NCI-H146 treated with DMSO at 0.1 percent for 48 hours (cell line): ENCODE measurements around the gene EXT2.

Source experiments
- DNase-seq: peaks from one replicate; lab custom pipeline; 2025; ENCODE audit not compliant: unreplicated experiment; lab: John Stamatoyannopoulos, UW

EXT2 gene

GRCh38 chr11:44083906-44084305 lies 11.6 kb upstream of the EXT2 start:
- DNase-seq, result no peak

- DNase-seq, result no peak
Observed at GRCh38 chr11:44085330-44085729, 10.1 kb upstream of the EXT2 start.

- DNase-seq, result no peak
Observed at GRCh38 chr11:44088377-44088776, 7.1 kb upstream of the EXT2 start.

- no peak for DNase-seq
Observed at GRCh38 chr11:44088871-44089270, 6.6 kb upstream of the EXT2 start.

- DNase-seq, result no peak
Observed at GRCh38 chr11:44090539-44090938, 4.9 kb upstream of the EXT2 start.

- peak; percentile 67 for DNase-seq
Observed at GRCh38 chr11:44094260-44094868, 1.1 kb upstream of the EXT2 start.

- DNase-seq, result no peak
Observed at GRCh38 chr11:44096360-44097185, 1.1 kb downstream of the EXT2 start.

- DNase-seq, result no peak
Observed at GRCh38 chr11:44097821-44098220, 2.3 kb downstream of the EXT2 start.

- no peak for DNase-seq
Observed at GRCh38 chr11:44101098-44101497, 5.6 kb downstream of the EXT2 start.

GRCh38 chr11:44104481-44105294 lies 9.2 kb downstream of the EXT2 start:
- no peak for DNase-seq

GRCh38 chr11:44108260-44108659 lies 12.8 kb downstream of the EXT2 start:
- DNase-seq, result no peak

- peak; percentile 1 for DNase-seq
Observed at GRCh38 chr11:44110231-44110679, 14.8 kb downstream of the EXT2 start.

GRCh38 chr11:44112091-44112821 lies 16.8 kb downstream of the EXT2 start:
- no peak for DNase-seq

- DNase-seq, result no peak
Observed at GRCh38 chr11:44113018-44113417, 17.5 kb downstream of the EXT2 start.

GRCh38 chr11:44113572-44113971 lies 18.1 kb downstream of the EXT2 start:
- no peak for DNase-seq

- DNase-seq, result no peak
Observed at GRCh38 chr11:44116234-44116830, 20.9 kb downstream of the EXT2 start.

GRCh38 chr11:44120169-44120568 lies 24.7 kb downstream of the EXT2 start:
- no peak for DNase-seq

GRCh38 chr11:44125598-44125997 lies 30.1 kb downstream of the EXT2 start:
- no peak for DNase-seq

- DNase-seq, result no peak
Observed at GRCh38 chr11:44126304-44126703, 30.8 kb downstream of the EXT2 start.

- DNase-seq, result no peak
Observed at GRCh38 chr11:44127130-44127529, 31.7 kb downstream of the EXT2 start.

GRCh38 chr11:44128729-44129128 lies 33.3 kb downstream of the EXT2 start:
- DNase-seq, result no peak
